Endothelial cell of umbilical vein (primary cell): ENCODE results near the gene SEZ6L.

Source experiments
- EZH2 ChIP-seq: IDR thresholded peaks from 2 replicates; pipeline ENCODE4 v1.6.1; 2012; ENCODE audit warnings: borderline replicate concordance, low read depth, mild to moderate bottlenecking, moderate library complexity, low read length, inconsistent platforms; ENCODE audit not compliant: severe bottlenecking
- FOS ChIP-seq: IDR thresholded peaks from 2 replicates; pipeline ENCODE4 v1.6.1; 2011; ENCODE audit warnings: mild to moderate bottlenecking, low read length, moderate library complexity, borderline replicate concordance; ENCODE audit not compliant: insufficient read depth
- GATA2 ChIP-seq: IDR thresholded peaks from 2 replicates; pipeline ENCODE4 v1.7.0; 2011; ENCODE audit warnings: low read depth, mild to moderate bottlenecking, moderate library complexity, mixed read lengths, low read length; ENCODE audit not compliant: insufficient read length, insufficient read depth
- JUN ChIP-seq: IDR thresholded peaks from 2 replicates; pipeline ENCODE4 v1.6.1; 2011; ENCODE audit warnings: borderline replicate concordance, low read depth; ENCODE audit not compliant: insufficient read length, insufficient read depth
- POLR2A ChIP-seq: IDR thresholded peaks from 2 replicates; pipeline ENCODE4 v1.6.1; 2012; ENCODE audit warnings: low read depth, mild to moderate bottlenecking, control low read depth, low read length
- POLR2AphosphoS5 ChIP-seq: IDR thresholded peaks from 2 replicates; pipeline ENCODE4 v1.6.1; 2012; ENCODE audit warnings: low read depth, mild to moderate bottlenecking, control low read depth, low read length, moderate library complexity; ENCODE audit not compliant: insufficient read depth
- TF ChIP-seq, protein P1 (sequence below), 2 donors: IDR thresholded peaks; 1 replicate in 1 of 2; 2 replicates in 1 of 2; pipeline ENCODE4 v1.5.1; 2011; ENCODE audit warnings: low read length in 2 of 2, mild to moderate bottlenecking in 2 of 2, moderate library complexity in 2 of 2, control low read depth in 1 of 2, inconsistent platforms in 1 of 2, low read depth in 1 of 2; ENCODE audit not compliant: insufficient read depth in 1 of 2; ENCODE audit errors: extremely low read depth in 1 of 2
- TF ChIP-seq, protein P2 (sequence below): IDR thresholded peaks from 2 replicates; pipeline ENCODE4 v1.6.1; 2011; ENCODE audit not compliant: insufficient read depth, insufficient read length

DNA sequence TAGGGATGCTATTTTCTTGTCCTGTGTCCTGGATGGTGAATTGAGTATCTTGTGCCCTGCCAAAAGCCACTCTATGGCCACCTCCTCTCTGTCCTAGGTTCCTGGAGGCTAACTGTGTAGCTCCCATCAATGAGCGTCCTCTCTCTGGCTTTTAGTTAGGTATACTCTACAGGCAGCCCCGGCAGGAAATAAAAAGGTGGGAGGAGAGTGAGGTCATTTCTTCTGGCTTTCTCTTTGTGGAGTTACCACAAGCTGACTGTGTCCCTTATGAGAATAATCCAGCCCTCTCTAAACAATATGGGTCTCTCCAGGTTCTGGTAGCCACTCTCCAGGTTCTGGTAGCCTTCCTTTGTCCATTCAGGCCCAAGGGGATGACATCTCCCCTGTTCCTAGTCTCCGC lies 248.1 kb downstream of the SEZ6L start:
- TF ChIP-seq, protein P1, sequence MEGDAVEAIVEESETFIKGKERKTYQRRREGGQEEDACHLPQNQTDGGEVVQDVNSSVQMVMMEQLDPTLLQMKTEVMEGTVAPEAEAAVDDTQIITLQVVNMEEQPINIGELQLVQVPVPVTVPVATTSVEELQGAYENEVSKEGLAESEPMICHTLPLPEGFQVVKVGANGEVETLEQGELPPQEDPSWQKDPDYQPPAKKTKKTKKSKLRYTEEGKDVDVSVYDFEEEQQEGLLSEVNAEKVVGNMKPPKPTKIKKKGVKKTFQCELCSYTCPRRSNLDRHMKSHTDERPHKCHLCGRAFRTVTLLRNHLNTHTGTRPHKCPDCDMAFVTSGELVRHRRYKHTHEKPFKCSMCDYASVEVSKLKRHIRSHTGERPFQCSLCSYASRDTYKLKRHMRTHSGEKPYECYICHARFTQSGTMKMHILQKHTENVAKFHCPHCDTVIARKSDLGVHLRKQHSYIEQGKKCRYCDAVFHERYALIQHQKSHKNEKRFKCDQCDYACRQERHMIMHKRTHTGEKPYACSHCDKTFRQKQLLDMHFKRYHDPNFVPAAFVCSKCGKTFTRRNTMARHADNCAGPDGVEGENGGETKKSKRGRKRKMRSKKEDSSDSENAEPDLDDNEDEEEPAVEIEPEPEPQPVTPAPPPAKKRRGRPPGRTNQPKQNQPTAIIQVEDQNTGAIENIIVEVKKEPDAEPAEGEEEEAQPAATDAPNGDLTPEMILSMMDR (IDR thresholded peaks at IDR 0.05; ENCODE audit: extremely low read depth in 1 of 2, insufficient read depth in 1 of 2, low read depth in 1 of 2, low read length in 2 of 2) = no peak
- TF ChIP-seq POLR2A (no peak), FOS (no peak), POLR2AphosphoS5 (no peak), EZH2 (no peak), JUN (no peak), GATA2 (no peak)
- TF ChIP-seq, protein P2, sequence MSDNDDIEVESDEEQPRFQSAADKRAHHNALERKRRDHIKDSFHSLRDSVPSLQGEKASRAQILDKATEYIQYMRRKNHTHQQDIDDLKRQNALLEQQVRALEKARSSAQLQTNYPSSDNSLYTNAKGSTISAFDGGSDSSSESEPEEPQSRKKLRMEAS = no peak
